Erythroblast (primary cell): Measurements from ENCODE around the gene BRCA2.

Source experiments
- GATA1 ChIP-seq: IDR thresholded peaks from 2 replicates; pipeline ENCODE4 v1.6.1; 2011; ENCODE audit warnings: low read depth, mild to moderate bottlenecking, control low read depth, low read length, moderate library complexity
- POLR2A ChIP-seq: IDR thresholded peaks from 2 replicates; pipeline ENCODE4 v1.6.1; 2011; ENCODE audit warnings: mild to moderate bottlenecking, low read length

DNA sequence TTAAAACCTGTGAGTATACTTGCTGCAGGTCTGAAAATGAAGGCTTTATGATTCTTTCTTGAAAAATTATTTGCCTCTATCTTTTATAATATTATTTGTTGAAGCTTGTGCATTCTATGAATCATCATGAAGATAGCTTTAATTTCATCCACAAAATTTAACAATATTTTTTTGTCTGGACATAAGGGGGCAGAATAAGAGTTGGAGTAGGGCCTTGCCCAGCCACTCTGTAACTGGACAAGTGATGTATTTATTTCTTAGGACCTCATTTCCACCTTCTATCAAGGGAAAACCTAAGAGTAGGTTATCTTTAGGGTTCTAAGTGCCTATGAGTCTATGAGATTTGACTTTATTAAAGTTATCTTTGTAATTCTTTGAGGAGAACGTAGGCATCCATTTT lies 62.7 kb downstream of the BRCA2 start:
- TF ChIP-seq POLR2A (no peak), GATA1 (no peak)
